HG03025 (cell line): ENCODE results near the gene CCR3.

Source experiments
- ATAC-seq: cut with Tn5 transposase; IDR thresholded peaks from one replicate; pipeline ENCODE4 v1.9.1; 2021; ENCODE audit warnings: mild to moderate bottlenecking, moderate library complexity; ENCODE audit not compliant: unreplicated experiment, low FRiP score

The CCR3 gene

GRCh38 chr3:46293991-46294833, 52.0 kb downstream of the CCR3 start:
- ATAC-seq: no peak

- ATAC-seq: no peak
Observed at GRCh38 chr3:46296826-46297225, 54.6 kb downstream of the CCR3 start.

GRCh38 chr3:46297658-46298423, 55.6 kb downstream of the CCR3 start:
- no peak for ATAC-seq

GRCh38 chr3:46298871-46299607, 56.8 kb downstream of the CCR3 start:
- ATAC-seq: no peak

GRCh38 chr3:46299608-46300460, 57.6 kb downstream of the CCR3 start:
- ATAC-seq: no peak

- no peak for ATAC-seq
Observed at GRCh38 chr3:46300461-46300789, 58.2 kb downstream of the CCR3 start.

GRCh38 chr3:46301122-46301835, 59.0 kb downstream of the CCR3 start:
- ATAC-seq: no peak

GRCh38 chr3:46303240-46303639, 61.0 kb downstream of the CCR3 start:
- no peak for ATAC-seq

GRCh38 chr3:46304739-46305138, 62.5 kb downstream of the CCR3 start:
- ATAC-seq: no peak

- ATAC-seq: no peak
Observed at GRCh38 chr3:46312991-46313390, 70.7 kb downstream of the CCR3 start.

- ATAC-seq: no peak
Observed at GRCh38 chr3:46314517-46314916, 72.3 kb downstream of the CCR3 start.

- no peak for ATAC-seq
Observed at GRCh38 chr3:46316206-46316605, 73.9 kb downstream of the CCR3 start.
